ENCODE data around the gene LAMB3. TPM values are rescaled to one million over a fixed set of nuclear protein-coding genes. Genes with fewer than 3 reads are reported as not detected.
A peak's percentile ranks its signal among the peaks of the same experiment; 100 is the strongest.

Gene LAMB3
- polyA plus RNA-seq, 10 donors: 0.16 to 5.7 (median 0.80) TPM

DNA sequence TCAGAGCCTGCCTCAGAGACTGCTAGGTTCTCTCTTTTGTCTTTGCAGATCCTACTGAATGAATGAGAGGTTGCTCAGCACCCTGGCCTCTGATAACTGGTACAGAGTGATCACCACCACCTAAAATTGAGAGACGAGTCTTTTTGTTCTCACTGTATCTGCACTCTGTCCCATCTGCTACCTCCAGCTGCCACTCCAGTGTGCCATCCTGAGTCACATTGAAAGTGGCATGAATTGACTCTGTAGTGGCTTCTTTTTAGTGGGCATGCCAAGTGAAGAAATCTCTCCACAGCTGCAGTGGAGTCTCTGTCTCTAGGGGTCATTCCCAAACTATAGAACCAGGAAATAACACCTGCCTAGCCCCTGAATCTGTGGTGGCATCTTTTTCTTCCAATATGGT lies 54.0 kb downstream of the LAMB3 start:
- DNase-seq: no peak

DNA sequence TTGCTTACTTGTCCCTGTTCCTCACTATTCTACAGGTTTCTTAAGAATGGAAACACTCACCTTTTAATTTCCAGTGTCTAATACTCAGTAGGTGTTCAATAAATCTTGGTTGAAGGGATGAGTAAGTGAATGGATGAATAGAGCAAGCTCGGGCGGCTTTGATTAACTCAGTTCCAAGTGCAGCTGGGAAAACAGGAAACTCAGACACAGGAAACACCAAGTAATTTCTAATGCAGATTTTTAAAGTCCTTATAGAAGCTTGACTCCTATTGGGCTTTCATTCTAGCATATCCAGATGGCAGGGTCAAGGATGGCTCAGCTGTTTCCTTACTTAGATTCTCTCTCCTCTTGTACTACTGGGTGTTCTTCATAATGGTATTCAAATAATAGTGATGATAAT lies 54.7 kb downstream of the LAMB3 start:
- no peak for DNase-seq

- no peak for DNase-seq
Measured at GRCh38 chr1:209595599-209596285, 56.5 kb downstream of the LAMB3 start.

GRCh38 chr1:209595028-209595427 lies 57.2 kb downstream of the LAMB3 start:
- no peak for DNase-seq

GRCh38 chr1:209594440-209594839 lies 57.8 kb downstream of the LAMB3 start:
- no peak for DNase-seq

- DNase-seq: no peak
Measured at GRCh38 chr1:209593747-209594146, 58.5 kb downstream of the LAMB3 start.

DNA sequence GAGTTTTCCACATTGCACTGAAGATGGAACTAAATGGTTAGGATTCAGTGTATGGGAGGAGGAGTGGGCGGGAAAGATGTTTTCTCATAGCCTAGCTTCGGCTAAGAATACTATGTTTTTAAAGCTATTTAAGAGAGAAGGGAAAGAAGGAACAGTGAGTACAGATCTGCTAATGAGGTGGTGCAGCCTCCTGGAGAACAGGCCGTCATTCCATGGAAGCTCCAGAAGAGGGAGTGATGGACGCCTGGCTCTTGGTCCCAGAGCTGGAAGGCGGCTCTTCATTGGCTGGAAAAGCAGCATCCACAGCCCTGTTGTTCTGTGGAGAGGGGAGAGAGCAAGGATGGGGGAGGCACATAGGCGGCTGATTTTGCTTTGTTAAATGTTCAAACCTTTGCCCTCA lies 61.8 kb downstream of the LAMB3 start:
- no peak for DNase-seq

DNA sequence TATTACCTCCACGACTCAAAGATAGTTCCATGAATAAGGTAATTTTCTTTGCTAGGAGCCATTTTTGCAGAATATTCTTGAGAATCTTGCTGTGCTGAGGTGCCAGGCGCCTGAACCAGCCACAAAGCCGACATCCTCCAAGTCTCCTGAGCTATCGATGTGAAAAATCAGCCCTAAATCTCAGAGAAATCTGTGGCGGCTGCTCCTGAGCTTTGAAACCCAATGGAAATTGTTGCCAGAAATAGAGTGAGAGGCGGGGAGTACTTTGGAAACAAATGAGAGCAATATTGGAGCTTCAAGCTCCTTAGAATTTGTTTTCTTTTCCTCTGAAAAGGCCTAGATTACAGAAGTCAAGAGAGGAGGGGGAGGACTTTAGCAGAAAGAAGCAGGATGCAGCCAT lies 62.4 kb downstream of the LAMB3 start:
- DNase-seq: no peak

GRCh38 chr1:209589440-209589839 lies 62.8 kb downstream of the LAMB3 start:
- DNase-seq: no peak

GRCh38 chr1:209587789-209588188 lies 64.4 kb downstream of the LAMB3 start:
- no peak for DNase-seq

DNA sequence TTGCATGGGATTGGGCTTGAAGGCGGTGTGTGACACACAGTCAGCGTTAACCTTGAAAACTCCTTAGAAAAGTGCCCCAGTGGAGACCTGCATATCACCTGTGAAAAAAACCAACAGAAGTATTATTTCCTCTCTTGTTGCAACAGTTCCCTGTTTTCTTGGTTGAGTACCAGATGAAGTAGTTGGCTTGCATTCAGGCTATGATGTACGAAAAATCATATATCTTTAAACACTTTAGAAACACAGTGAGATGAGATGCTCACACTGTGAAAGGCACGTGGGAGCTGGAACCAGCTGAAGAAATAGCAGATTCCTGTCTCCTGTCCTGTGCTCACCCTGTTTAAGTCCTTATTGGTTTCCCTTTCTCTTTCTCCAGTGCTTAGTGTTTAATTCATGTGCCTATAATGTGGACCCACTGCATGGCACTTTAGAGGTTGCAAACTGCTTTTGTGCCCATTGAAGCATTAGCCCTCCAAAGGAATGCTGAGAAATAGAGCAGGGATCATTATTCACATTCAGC lies 65.9 kb downstream of the LAMB3 start:
- DNase-seq: no peak

- DNase-seq: peak; percentile 38 to 75 (median 40)
Measured at GRCh38 chr1:209585672-209586071, 66.6 kb downstream of the LAMB3 start.

- DNase-seq: no peak
Measured at GRCh38 chr1:209585197-209585596, 67.0 kb downstream of the LAMB3 start.

DNA sequence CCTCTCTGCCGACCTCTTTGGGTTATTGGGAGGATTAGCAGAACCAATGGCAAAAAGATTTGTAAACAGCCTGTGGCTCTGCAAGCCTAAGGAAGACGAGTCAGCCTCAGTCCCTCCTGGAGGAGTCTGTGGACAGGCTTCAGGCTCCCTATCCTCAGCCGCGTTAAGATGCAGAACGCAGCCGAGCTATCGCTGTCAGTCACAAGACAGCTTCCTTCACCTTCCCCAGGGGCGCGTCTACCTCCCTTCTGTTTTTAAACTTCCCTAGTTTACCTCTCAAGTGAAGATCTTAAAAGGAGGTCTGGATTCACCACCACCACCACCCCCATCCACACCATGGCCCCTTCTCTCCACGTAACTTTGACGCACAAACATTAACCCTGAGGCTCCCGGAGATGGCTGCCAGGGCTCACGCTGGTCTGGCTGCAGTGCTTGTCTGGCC lies 68.0 kb downstream of the LAMB3 start:
- no peak for DNase-seq

DNA sequence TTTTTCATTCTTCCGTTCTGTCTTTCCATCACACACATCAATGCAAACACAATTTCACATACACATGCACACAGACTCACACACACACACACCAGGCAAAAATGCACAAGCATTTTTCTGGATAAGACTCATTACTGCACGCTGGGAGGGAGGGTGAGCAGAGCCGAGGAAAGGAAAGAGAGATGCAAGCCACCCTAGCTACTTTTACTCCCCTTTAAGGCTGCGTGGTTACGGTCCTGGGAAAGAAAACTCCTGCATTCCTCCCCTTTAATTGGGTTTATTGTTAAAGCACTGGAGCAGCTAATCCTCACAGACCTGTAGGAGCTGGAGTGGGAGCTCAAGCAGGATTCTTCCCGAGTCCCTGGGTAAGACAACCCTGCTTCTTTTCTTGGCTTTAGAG lies 68.8 kb downstream of the LAMB3 start, which contains the start of gene CAMK1G:
Gene CAMK1G (plus strand): TSS at position 307 of the 400 bp plus-strand sequence. CDS start 11,270 bp downstream, outside the sequence.
- DNase-seq: peak in 2 of 3 donors; percentile 39 to 45

GRCh38 chr1:209580577-209580976 lies 71.6 kb downstream of the LAMB3 start:
- DNase-seq: no peak

GRCh38 chr1:209577346-209577745 lies 74.9 kb downstream of the LAMB3 start:
- DNase-seq: no peak

GRCh38 chr1:209576392-209577197 lies 75.6 kb downstream of the LAMB3 start:
- peak; percentile 43 to 77 (median 56) for DNase-seq

DNA sequence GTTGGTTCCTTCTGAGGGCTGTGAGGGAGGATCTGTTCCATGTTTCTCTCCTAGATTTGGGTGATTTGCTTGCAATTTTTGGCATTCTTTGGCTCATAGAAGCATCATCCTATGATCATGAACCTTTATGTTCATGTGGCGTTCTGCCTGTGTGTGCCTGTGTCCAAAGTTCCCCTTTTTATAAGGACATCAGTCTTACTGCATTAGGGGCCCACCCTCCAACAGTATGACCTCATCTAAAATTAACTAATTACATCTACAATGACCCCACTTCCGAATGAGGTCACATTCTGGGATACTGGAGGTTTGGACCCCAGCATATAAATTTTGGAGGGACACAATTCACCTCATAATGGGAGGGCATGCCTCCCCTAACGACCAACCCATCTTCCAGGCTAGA lies 81.5 kb downstream of the LAMB3 start:
- DNase-seq: no peak

GRCh38 chr1:209569455-209570207 lies 82.6 kb downstream of the LAMB3 start:
- DNase-seq: peak; percentile 62 to 79 (median 71)

GRCh38 chr1:209567698-209568175 lies 84.5 kb downstream of the LAMB3 start:
- DNase-seq: peak in 1 of 3 donors; percentile 66
